CD4-positive, alpha-beta T cell treated with Interleukin-21 for 1 hour (primary cell): ENCODE data around the gene CALML3.

Source experiments
- DNase-seq: peaks from one replicate; pipeline ENCODE4 v3.0.0-alpha.2; 2020

CALML3 gene

DNA sequence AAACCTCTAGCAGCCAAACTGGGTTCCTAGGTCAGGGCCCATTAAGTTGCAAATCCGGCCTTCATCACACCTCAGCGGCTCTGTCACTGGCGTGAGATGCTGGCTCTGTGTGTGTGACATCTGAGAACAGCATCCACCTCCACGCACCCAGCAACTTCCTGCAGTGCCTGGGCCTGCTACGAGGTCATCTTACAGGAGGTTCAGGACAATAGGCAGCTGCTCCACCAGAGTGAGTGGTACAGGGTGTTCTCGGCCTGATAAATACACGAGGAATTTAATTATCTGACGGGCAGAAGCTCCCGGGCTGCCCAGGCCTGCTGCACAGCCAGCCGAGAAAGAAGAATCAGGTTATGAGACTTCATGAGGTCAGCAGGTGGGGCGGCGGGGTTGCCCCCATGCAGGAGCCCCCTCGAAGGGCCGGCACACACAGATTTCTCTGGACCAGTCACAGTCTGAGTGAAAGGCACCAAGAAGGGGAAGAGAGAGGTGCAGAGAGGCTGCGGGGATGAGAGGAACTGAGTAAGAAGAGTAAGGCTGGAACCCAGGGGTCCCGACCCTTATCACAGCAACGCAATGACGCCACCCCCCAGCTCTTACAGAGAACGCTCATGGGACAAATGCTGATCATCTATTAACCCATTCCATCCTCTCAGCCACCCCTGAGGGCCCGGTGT, 49.3 kb downstream of the CALML3 start:
- no peak for DNase-seq

DNA sequence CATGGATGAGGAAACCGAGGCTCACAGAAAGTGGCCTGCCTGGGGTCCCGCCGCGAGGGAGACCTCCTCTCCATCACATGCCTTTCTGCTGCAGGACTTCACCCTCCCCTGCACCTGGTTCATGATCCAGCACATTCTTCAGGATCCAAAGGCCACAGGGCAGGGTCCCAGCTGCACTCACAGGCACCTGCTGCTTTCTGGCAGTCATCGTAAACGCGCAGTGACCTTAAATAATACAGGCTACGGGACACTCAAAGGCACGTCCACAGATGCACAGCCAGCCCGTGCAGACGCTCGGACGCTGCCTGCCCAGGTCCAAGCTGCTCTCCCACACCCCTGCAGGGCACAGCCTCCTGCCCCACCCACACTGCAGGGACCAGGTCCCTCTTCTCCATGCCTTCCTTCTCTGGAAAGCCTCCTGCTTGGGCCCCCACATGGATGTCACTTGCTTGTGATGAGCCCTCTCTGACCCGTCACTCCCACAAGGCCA, 49.9 kb downstream of the CALML3 start:
- no peak for DNase-seq

- no peak for DNase-seq
These were observed 50.4 kb downstream of the CALML3 start for GRCh38 chr10:5575144-5575481.

DNA sequence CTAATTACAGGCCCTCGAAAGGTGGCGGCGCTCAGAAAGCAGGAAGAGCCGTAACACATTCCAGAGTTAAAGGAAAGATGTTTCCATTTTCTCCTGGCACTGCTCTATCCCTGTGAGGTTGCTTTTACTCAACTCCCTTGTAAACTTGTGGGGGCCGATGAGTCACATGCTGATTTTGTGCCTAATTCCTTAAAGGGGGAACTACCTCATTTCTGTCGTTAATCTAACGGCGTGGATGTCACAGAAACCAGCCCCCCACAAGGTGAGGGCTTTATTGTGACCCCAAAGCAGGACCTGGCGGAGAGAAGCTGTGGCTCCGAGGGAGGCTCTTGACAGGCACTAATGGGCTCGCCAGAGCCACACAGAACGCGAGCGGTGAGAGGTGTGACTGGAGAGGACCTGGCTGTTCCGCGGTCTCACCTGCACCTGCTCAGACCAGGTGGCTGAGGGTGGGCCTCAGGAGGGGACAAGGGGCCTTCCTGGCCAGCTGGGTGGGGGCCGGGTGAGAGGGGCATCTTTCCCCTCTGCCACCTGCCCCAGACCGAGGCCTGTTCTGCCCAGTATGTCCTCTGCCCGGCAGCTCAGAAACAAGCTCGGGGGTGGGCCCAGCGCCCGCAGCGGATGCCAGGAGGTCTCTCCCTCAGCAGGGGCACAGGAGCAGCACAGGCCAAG, 50.9 kb downstream of the CALML3 start:
- no peak for DNase-seq

DNA sequence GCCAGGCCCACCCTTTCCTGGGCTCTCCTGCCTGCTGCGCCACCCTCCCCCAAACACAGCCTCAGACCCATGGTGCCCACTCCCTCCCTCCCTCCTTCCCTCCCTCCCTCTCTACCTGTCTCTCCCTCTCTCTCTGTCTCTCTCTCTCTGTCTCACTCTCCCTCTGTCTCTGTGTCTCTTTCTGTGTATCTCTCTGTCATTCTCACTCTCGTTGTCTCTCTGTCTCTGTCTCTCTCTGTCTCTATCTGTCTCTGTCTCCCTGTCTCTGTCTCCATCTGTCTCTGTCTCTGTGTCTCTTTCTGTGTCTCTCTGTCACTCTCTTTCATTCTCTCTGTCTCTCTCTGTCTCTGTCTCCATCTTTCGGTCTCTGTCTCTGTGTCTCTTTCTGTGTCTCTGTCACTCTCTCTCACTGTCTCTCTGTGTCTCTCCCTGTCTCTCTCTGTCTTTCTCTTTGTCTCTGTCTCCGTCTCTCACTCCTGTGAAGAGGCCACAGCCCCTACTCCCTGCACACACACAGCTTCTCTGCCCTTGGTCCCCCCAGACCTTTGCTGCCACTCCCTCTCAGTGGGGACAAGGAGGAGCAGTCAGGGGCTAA, 51.5 kb downstream of the CALML3 start:
- no peak for DNase-seq
